ENCODE data around the gene PHACTR1. TPM values are rescaled to one million over a fixed set of nuclear protein-coding genes. Genes with fewer than 3 reads are reported as not detected.

Gene PHACTR1
- total RNA-seq, 1 donor from 2014 or later, result 5.8 TPM

- no peak for DNase-seq (ENCODE audit: low read depth, low spot score)
Observed at GRCh38 chr6:13259393-13259792, 542.8 kb downstream of the PHACTR1 start.

GRCh38 chr6:13260101-13260598, 543.6 kb downstream of the PHACTR1 start:
- no peak for DNase-seq (ENCODE audit: low read depth, low spot score)

- DNase-seq (ENCODE audit: low read depth, low spot score), result no peak
Observed at GRCh38 chr6:13260831-13261230, 544.3 kb downstream of the PHACTR1 start.

- DNase-seq (ENCODE audit: low read depth, low spot score), result no peak
Observed at GRCh38 chr6:13261464-13261994, 545.0 kb downstream of the PHACTR1 start.

DNA sequence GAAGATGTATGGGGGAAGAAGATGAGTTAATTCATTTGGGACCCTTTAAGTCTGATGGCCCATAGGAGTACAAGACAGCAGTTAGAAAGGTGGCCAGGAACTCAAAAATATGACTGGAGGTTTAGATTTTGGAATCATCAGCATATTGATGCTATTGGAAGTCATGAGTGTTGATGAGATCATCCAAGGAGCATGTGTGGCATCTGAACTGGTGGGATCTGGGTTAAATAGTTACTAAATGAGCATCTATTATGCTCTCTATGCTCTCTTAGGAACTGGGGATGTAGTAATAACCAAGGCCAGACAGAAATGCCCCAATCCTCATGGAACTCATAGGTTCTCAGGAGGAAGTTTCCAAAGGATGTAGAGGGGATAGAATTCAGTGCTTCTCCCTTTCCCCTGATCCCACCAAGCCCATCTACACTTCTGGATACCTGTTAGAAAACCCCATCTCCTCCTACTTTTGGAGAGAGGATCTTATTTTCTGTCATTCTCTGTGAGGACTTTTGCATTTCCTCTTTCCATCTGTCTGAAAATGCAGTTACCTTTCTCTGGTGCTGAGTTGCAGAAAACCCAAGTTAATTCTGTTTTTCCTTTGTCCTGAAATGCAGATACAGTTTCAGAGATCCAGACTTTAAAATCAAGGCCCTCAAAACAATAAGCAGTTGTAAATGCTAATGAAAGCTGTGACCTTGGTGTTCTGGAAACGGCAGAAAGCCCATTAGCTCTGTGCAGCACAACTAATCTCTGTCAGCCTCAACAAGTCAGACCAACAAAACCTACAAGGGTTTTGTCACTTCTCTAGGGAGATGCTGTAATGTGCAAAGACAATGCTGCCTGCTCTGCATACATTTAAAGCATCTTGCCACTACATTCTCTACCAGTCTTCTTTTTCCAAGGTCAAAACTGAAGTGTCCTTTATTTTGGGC, 546.0 kb downstream of the PHACTR1 start:
- no peak for DNase-seq (ENCODE audit: low read depth, low spot score)

GRCh38 chr6:13263669-13264068, 547.1 kb downstream of the PHACTR1 start:
- no peak for DNase-seq (ENCODE audit: low read depth, low spot score)

GRCh38 chr6:13267142-13267651, 550.6 kb downstream of the PHACTR1 start:
- no peak for DNase-seq (ENCODE audit: low read depth, low spot score)

- DNase-seq (ENCODE audit: low read depth, low spot score), result no peak
Observed at GRCh38 chr6:13268913-13269518, 552.4 kb downstream of the PHACTR1 start.

GRCh38 chr6:13272131-13273046, 555.8 kb downstream of the PHACTR1 start:
- DNase-seq (ENCODE audit: low read depth, low spot score), result no peak

GRCh38 chr6:13273202-13273930, 556.8 kb downstream of the PHACTR1 start:
- no peak for DNase-seq (ENCODE audit: low read depth, low spot score)

DNA sequence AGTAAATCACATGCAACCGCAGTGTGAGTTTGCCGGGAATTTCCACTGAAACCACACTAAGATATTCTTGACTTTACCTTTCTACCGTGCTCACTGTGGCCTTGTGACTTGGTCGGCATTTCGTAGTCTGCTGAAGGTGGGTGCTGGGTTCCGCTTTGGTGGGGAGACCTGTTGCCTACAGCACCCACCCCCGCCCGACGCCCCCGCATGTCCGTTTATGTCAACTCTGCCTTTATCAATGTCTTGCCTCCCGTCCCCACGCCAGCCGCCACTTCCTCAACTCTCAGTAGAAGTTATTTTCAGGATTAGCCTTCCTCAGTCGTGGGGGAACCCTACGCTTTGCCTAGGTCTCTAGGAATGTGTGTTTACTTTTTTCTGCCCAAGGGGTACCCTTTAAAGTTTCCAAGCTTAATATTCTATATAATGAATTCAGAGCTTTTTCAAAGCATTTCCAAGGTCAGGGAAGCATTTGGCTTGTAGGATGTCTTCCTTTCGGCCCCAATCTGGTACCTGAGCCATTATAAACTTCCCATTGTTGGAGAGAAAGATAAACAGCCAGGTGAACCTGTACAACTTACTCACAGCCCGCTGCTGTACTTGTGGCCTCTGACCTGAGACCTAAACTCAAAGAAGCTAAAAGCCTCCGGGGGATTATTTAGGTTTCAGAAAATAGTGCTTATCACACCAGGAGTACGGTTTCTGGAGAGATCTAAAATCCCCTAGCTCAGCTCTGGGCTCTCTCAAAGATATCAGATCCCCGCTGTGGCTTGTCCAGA, 557.6 kb downstream of the PHACTR1 start:
- no peak for DNase-seq (ENCODE audit: low read depth, low spot score)

GRCh38 chr6:13274707-13275434, 558.3 kb downstream of the PHACTR1 start:
- no peak for DNase-seq (ENCODE audit: low read depth, low spot score)

- DNase-seq (ENCODE audit: low read depth, low spot score), result no peak
Observed at GRCh38 chr6:13275435-13275989, 558.9 kb downstream of the PHACTR1 start.

GRCh38 chr6:13277231-13277630, 560.7 kb downstream of the PHACTR1 start:
- DNase-seq (ENCODE audit: low read depth, low spot score), result no peak

DNA sequence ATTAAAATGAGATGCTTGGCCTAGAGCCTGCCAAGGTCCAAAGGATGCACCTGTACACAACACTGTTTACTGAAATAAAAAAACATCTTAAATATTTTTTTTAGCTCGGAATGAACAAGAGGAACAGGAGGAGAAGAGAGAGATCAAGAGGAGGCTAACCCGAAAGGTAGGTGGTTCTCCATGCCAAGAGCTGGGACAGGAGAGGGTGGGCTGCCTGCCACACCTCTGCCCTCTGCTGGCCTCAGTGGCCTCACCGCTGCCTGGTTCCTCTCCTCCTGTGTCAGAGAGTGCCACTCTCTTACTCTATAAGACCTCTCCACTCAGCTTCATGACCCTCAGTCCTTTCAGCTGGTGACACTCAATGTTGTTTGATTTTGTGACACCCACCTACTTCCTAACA, 561.6 kb downstream of the PHACTR1 start:
- DNase-seq (ENCODE audit: low read depth, low spot score), result no peak

GRCh38 chr6:13278991-13279390, 562.4 kb downstream of the PHACTR1 start:
- no peak for DNase-seq (ENCODE audit: low read depth, low spot score)

GRCh38 chr6:13280254-13280653, 563.7 kb downstream of the PHACTR1 start:
- no peak for DNase-seq (ENCODE audit: low read depth, low spot score)

GRCh38 chr6:13281686-13282085, 565.1 kb downstream of the PHACTR1 start:
- no peak for DNase-seq (ENCODE audit: low read depth, low spot score)

All from pulmonary artery endothelial cell (primary cell).